Gastrocnemius medialis (tissue), 4 donors: ENCODE data around the gene CHP2. TPM values are rescaled to one million over a fixed set of nuclear protein-coding genes. Genes with fewer than 3 reads are reported as not detected.
A peak's percentile ranks its signal among the peaks of the same experiment; 100 is the strongest.

ENCODE experiments used
- ATAC-seq, 2 donors: fragments of 150-250 bp; one replicate each; pipeline ENCODE4 v1.9.1; 2016
- DNase-seq, 2 donors: peaks; one replicate each; pipeline ENCODE4 v3.0.0-alpha.2; 2019
- H3K27ac ChIP-seq, 4 donors: fragments of 200-600 bp; sonication (generic); 1 replicate in 1 of 4; 2 replicates in 3 of 4; pipeline ENCODE4 v1.5.1; 2016 to 2018; ENCODE audit warnings: mild to moderate bottlenecking in 2 of 4, moderate library complexity in 1 of 4
- H3K27me3 ChIP-seq, 3 donors: fragments of 200-600 bp; sonication (generic) in 2 of 3; 1 replicate in 1 of 3; 2 replicates in 2 of 3; pipeline versions ENCODE4 v1.5.1 to v1.6.0; 2016 to 2019; ENCODE audit warnings: mild to moderate bottlenecking in 1 of 3, moderate library complexity in 1 of 3
- H3K36me3 ChIP-seq, 2 donors: fragments of 200-600 bp; sonication (generic) in 1 of 2; one replicate each; pipeline ENCODE4 v1.5.1; 2017 to 2018
- H3K4me1 ChIP-seq, 2 donors: fragments of 200-600 bp; sonication (generic) in 1 of 2; one replicate each; pipeline ENCODE4 v1.5.1; 2016 to 2017; ENCODE audit warnings: mild to moderate bottlenecking in 2 of 2
- H3K4me3 ChIP-seq, 4 donors: fragments of 200-600 bp; sonication (generic) in 3 of 4; 1 replicate in 1 of 4; 2 replicates in 3 of 4; pipeline ENCODE4 v1.5.1; 2016 to 2019; ENCODE audit warnings: mild to moderate bottlenecking in 2 of 4
- H3K9me3 ChIP-seq, 3 donors: fragments of 200-600 bp; sonication (generic) in 2 of 3; 1 replicate in 1 of 3; 2 replicates in 2 of 3; pipeline ENCODE4 v1.5.1; 2016 to 2019
- CTCF ChIP-seq, 5 experiments: fragments of 450-650 bp in 3 of 5; fragments of 200-600 bp in 2 of 5; sonication (generic) in 2 of 5; IDR thresholded peaks in 4 of 5; conservative IDR thresholded peaks in 1 of 5; 1 replicate in 4 of 5; 2 replicates in 1 of 5; pipeline ENCODE4 v1.5.1; 2016 to 2019; ENCODE audit warnings: antibody characterized with exemption in 5 of 5, mild to moderate bottlenecking in 3 of 5, moderate library complexity in 3 of 5
- POLR2A ChIP-seq, 2 donors: fragments of 450-650 bp; IDR thresholded peaks; one replicate each; pipeline ENCODE4 v1.6.1; 2017; ENCODE audit warnings: antibody characterized with exemption in 2 of 2, mild to moderate bottlenecking in 2 of 2, moderate library complexity in 2 of 2
- in situ Hi-C, 4 donors: fragments of 200-750 bp; cut with MboI; loops; one replicate each; pipeline versions ENCODE4 v1.15.0 to v1.8.0; 2017; ENCODE audit warnings: low sequenced_read_pairs in 4 of 4
- intact Hi-C: fragments of 100-400 bp; cut with DNase I; formaldehyde crosslinking; loops from one replicate; pipeline ENCODE4 v1.15.1; 2023; ENCODE audit warnings: low total_unique reads
- total RNA-seq, 4 donors: library from RNA; depleted of rRNA; stranded (reverse); fragments of >200 nt; gene quantifications; one replicate each; pipeline versions ENCODE4 v1.1.0 to v1.2.3, GENCODE V29; 2016

The CHP2 gene
- total RNA-seq, 4 donors from 2014 or later, result 0.56 TPM; not detected in 3

DNA sequence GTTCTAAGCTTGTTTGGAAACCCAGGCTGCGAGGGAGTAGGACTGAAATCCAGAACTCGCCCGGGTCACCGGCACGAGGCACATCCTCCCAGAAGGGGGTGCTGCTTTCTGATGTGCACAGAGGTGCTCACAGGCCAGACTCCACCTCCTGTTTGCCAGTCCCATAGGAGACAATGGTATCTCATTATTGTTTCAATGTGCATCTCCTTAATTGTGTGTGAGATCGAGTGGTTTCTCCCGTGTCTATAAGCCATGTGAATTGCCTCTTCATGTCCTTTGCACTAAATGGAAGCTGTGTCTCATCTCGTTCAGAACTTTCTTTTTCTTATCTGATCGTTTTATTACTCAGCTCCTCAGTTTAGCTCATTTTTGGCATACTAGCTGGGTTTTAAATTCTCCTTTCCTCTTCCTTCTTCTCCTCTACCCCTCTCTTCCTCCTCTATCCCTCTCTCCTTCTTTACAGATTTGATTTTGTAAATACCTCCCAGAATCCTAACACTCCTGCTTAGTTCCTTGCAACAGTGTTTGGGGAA is 48.8 kb downstream of the CHP2 start:
- Histone ChIP-seq H3K4me1 (no peaks in the 10 kb centered on the region), H3K27ac (no peak overlapping the region), H3K9me3 (no peaks in the 10 kb centered on the region), H3K27me3 (no peaks in the 10 kb centered on the region), H3K36me3 (no peaks in the 10 kb centered on the region), H3K4me3 (no peak overlapping the region)
- intact Hi-C loops, result loop anchor here (10.0 kb wide), 1 partner anchor 211 kb away; no protein-coding TSS in a partner anchor
- TF ChIP-seq CTCF (IDR thresholded peaks at IDR 0.05 in 4 of 5, conservative IDR thresholded peaks at IDR 0.05 in 1 of 5), result no peak
- TF ChIP-seq POLR2A (IDR thresholded peaks at IDR 0.05), result no peak
- no peak for ATAC-seq
- in situ Hi-C loops, result no loop called here
- DNase-seq, result peak in 1 of 2 donors; percentile 12

- intact Hi-C loops (loop anchor here (10.0 kb wide), 1 partner anchor 208 kb away; no protein-coding TSS in a partner anchor), in situ Hi-C loops (no loop called here)
- peaks cover 0 to 4% (median 0%) of the 10 kb centered on the region in 3 donors for H3K27me3 ChIP-seq
- TF ChIP-seq CTCF (IDR thresholded peaks at IDR 0.05 in 4 of 5, conservative IDR thresholded peaks at IDR 0.05 in 1 of 5), result no peak
- TF ChIP-seq POLR2A (IDR thresholded peaks at IDR 0.05), result no peak
- H3K9me3 ChIP-seq, result no peaks in the 10 kb centered on the region
- no peak for DNase-seq
- H3K36me3 ChIP-seq, result no peaks in the 10 kb centered on the region
- H3K27ac ChIP-seq, result no peak overlapping the region
- no peak overlapping the region for H3K4me3 ChIP-seq
- no peaks in the 10 kb centered on the region for H3K4me1 ChIP-seq
- ATAC-seq, result no peak
Measured at GRCh38 chr16:23807028-23807427, 52.2 kb downstream of the CHP2 start.

Other genes starting within 250 kb of the CHP2 start
- gene GGA2, start 244.5 kb upstream of the CHP2 start, total RNA-seq, result 10 to 100 TPM; 31.0 to 79.9 (median 48.8) TPM
- gene EARS2, start 197.7 kb upstream of the CHP2 start, total RNA-seq, result 10 to 100 TPM in 3 of 4 donors, 1 to 10 TPM in 1; 8.4 to 39.6 (median 19.3) TPM
- 100 to 1,000 TPM; 133 to 367 (median 317) TPM for gene UBFD1, start 197.3 kb upstream of the CHP2 start, total RNA-seq
- gene NDUFAB1, start 158.7 kb upstream of the CHP2 start, total RNA-seq, result 100 to 1,000 TPM; 166 to 400 (median 323) TPM
- gene PALB2, start 113.7 kb upstream of the CHP2 start, total RNA-seq, result 10 to 100 TPM in 1 of 4 donors, 1 to 10 TPM in 3; 6.0 to 11.0 (median 7.3) TPM
- gene DCTN5, start 113.6 kb upstream of the CHP2 start, total RNA-seq, result 10 to 100 TPM; 22.9 to 34.4 (median 24.8) TPM
- gene PLK1, start 76.1 kb upstream of the CHP2 start, total RNA-seq, result 1 to 10 TPM in 2 of 4 donors, under 1 TPM in 2; 0.05 to 6.2 (median 0.91) TPM
- 1 to 10 TPM in 1 of 4 donors, not detected in 3; 1.1 TPM for gene ERN2, start 41.8 kb upstream of the CHP2 start, total RNA-seq
- 1 to 10 TPM in 3 of 4 donors, under 1 TPM in 1; 0.51 to 1.3 (median 1.1) TPM for gene PRKCB, start 81.0 kb downstream of the CHP2 start, total RNA-seq